ENCODE results near the gene SLU7.

GRCh38 chr5:160461378-160461777 lies 42.5 kb upstream of the SLU7 start:
- TF ChIP-seq CTCF (IDR thresholded peaks at IDR 0.05; ENCODE audit: borderline replicate concordance, extremely low read depth, low read length, poor library complexity, severe bottlenecking) = no peak
- no peak for TF ChIP-seq EZH2 (IDR thresholded peaks at IDR 0.05; ENCODE audit: borderline replicate concordance, low read depth, low read length, severe bottlenecking)
